ENCODE data around the gene REEP1.
"Not testable (repeated sequence)": the region's sequence is repeated elsewhere in the genome, so short reads cannot be mapped to it uniquely, and the experiment has no call there.

The REEP1 gene

GRCh38 chr2:86281066-86281700, 56.2 kb downstream of the REEP1 start:
- DNase-seq: no peak

- DNase-seq: peak; percentile 70
Observed at GRCh38 chr2:86280191-86280667, 57.2 kb downstream of the REEP1 start.

- DNase-seq: no peak
Observed at GRCh38 chr2:86275962-86276361, 61.5 kb downstream of the REEP1 start.

- DNase-seq: no peak
Observed at GRCh38 chr2:86275384-86275799, 62.0 kb downstream of the REEP1 start.

- no peak for DNase-seq
Observed at GRCh38 chr2:86274918-86275275, 62.5 kb downstream of the REEP1 start.

GRCh38 chr2:86274265-86274917, 63.0 kb downstream of the REEP1 start:
- peak; percentile 77 for DNase-seq

- DNase-seq: no peak
Observed at GRCh38 chr2:86272111-86272510, 65.3 kb downstream of the REEP1 start.

- DNase-seq: no peak
Observed at GRCh38 chr2:86271248-86271647, 66.2 kb downstream of the REEP1 start.

GRCh38 chr2:86263956-86264355, 73.5 kb downstream of the REEP1 start:
- DNase-seq: no peak

- DNase-seq: no peak
Observed at GRCh38 chr2:86260978-86261377, 76.4 kb downstream of the REEP1 start.

- no peak for DNase-seq
Observed at GRCh38 chr2:86258106-86258505, 79.3 kb downstream of the REEP1 start.

- DNase-seq: no peak
Observed at GRCh38 chr2:86256982-86257381, 80.4 kb downstream of the REEP1 start.

GRCh38 chr2:86256300-86256699, 81.1 kb downstream of the REEP1 start:
- DNase-seq: no peak

GRCh38 chr2:86254576-86255538, 82.6 kb downstream of the REEP1 start:
- no peak for DNase-seq

GRCh38 chr2:86253424-86253823, 84.0 kb downstream of the REEP1 start:
- no peak for DNase-seq

- no peak for DNase-seq
Observed at GRCh38 chr2:86251840-86252266, 85.6 kb downstream of the REEP1 start.

GRCh38 chr2:86249579-86250391, 87.6 kb downstream of the REEP1 start:
- DNase-seq: peak; percentile 6

- DNase-seq: no peak
Observed at GRCh38 chr2:86249176-86249575, 88.2 kb downstream of the REEP1 start.

GRCh38 chr2:86245222-86245621, 92.2 kb downstream of the REEP1 start:
- DNase-seq: not testable (repeated sequence)

- DNase-seq: not testable (repeated sequence)
Observed at GRCh38 chr2:86244781-86245180, 92.6 kb downstream of the REEP1 start.

- peak; percentile 9 for DNase-seq
Observed at GRCh38 chr2:86243950-86244733, 93.3 kb downstream of the REEP1 start.

GRCh38 chr2:86243272-86243671, 94.2 kb downstream of the REEP1 start:
- DNase-seq: no peak

Data from kidney glomerular epithelial cell (primary cell).